WERI-Rb-1 (cell line): ENCODE results near the gene PIP5K1B.

Source experiments
- DNase-seq: peaks from one replicate; pipeline ENCODE4 v3.0.0-alpha.2; 2020
- H3K27ac ChIP-seq: fragments of 250-450 bp; sonication (Bioruptor Pico); 2 replicates; pipeline ENCODE4 v1.5.1; 2020; ENCODE audit warnings: mild to moderate bottlenecking, moderate library complexity
- H3K27me3 ChIP-seq: fragments of 250-450 bp; sonication (Bioruptor Pico); 2 replicates; pipeline ENCODE4 v1.5.1; 2021; ENCODE audit warnings: mild to moderate bottlenecking, low read depth, moderate library complexity; ENCODE audit not compliant: insufficient read depth, severe bottlenecking
- H3K36me3 ChIP-seq: fragments of 250-450 bp; sonication (Bioruptor Pico); 2 replicates; pipeline ENCODE4 v1.5.1; 2020; ENCODE audit warnings: mild to moderate bottlenecking, moderate library complexity
- H3K4me3 ChIP-seq: 2 replicates; pipeline ENCODE4 v1.5.1; 2011; ENCODE audit warnings: low read depth, mild to moderate bottlenecking, control low read depth, low read length
- H3K9me3 ChIP-seq: fragments of 250-450 bp; sonication (Bioruptor Pico); 2 replicates; pipeline ENCODE4 v1.5.1; 2021; ENCODE audit warnings: mild to moderate bottlenecking, moderate library complexity; ENCODE audit not compliant: severe bottlenecking
- CTCF ChIP-seq: IDR thresholded peaks from 2 replicates; pipeline ENCODE4 v1.5.1; 2011; ENCODE audit warnings: low read depth, mild to moderate bottlenecking, control low read depth, inconsistent platforms, low read length

PIP5K1B gene

GRCh38 chr9:68755752-68756151 lies 50.7 kb downstream of the PIP5K1B start:
- no peaks in the 10 kb centered on the region for H3K36me3 ChIP-seq
- no peak overlapping the region for H3K27ac ChIP-seq
- no peak for TF ChIP-seq CTCF
- DNase-seq, result no peak
- H3K4me3 ChIP-seq, result no peak overlapping the region
- peaks cover 6% of the 10 kb centered on the region for H3K27me3 ChIP-seq
- no peaks in the 10 kb centered on the region for H3K9me3 ChIP-seq

GRCh38 chr9:68759981-68760673 lies 55.1 kb downstream of the PIP5K1B start:
- Histone ChIP-seq H3K9me3 (peaks cover 3% of the 10 kb centered on the region), H3K27me3 (peaks cover 6% of the 10 kb centered on the region)

GRCh38 chr9:68760674-68761333 lies 55.8 kb downstream of the PIP5K1B start:
- no peak for TF ChIP-seq CTCF
- Histone ChIP-seq H3K4me3 (no peak overlapping the region), H3K27ac (no peak overlapping the region), H3K27me3 (peaks cover 6% of the 10 kb centered on the region), H3K36me3 (no peaks in the 10 kb centered on the region), H3K9me3 (peaks cover 3% of the 10 kb centered on the region)
- DNase-seq, result no peak

More at GRCh38 chr9:68759981-68760673, 55.1 kb downstream of the PIP5K1B start:
- Histone ChIP-seq H3K36me3 (no peaks in the 10 kb centered on the region), H3K27ac (no peak overlapping the region), H3K4me3 (no peak overlapping the region)
- TF ChIP-seq CTCF, result no peak
- DNase-seq, result no peak

GRCh38 chr9:68762570-68762969 lies 57.5 kb downstream of the PIP5K1B start:
- TF ChIP-seq CTCF, result no peak
- Histone ChIP-seq H3K36me3 (no peaks in the 10 kb centered on the region), H3K27ac (no peak overlapping the region), H3K4me3 (no peak overlapping the region), H3K27me3 (peaks cover 6% of the 10 kb centered on the region), H3K9me3 (peaks cover 3% of the 10 kb centered on the region)
- DNase-seq, result no peak

GRCh38 chr9:68763104-68763503 lies 58.1 kb downstream of the PIP5K1B start:
- no peak for TF ChIP-seq CTCF
- peaks cover 3% of the 10 kb centered on the region for H3K9me3 ChIP-seq
- no peaks in the 10 kb centered on the region for H3K36me3 ChIP-seq
- H3K27me3 ChIP-seq, result peaks cover 6% of the 10 kb centered on the region
- no peak for DNase-seq
- no peak overlapping the region for H3K27ac ChIP-seq
- no peak overlapping the region for H3K4me3 ChIP-seq
